Liver (tissue), 9 donors: ENCODE results near the gene KANK2. TPM values are rescaled to one million over a fixed set of nuclear protein-coding genes. Genes with fewer than 3 reads are reported as not detected.

ENCODE experiments used
- DNase-seq: peaks from one replicate; pipeline ENCODE4 v3.0.0-alpha.2; 2017; ENCODE audit warnings: low spot score
- H3K27ac ChIP-seq, 2 donors: one replicate each; pipeline ENCODE4 v1.7.0; 2013; ENCODE audit warnings: inconsistent platforms in 2 of 2, low read length in 2 of 2, control low read depth in 1 of 2, low read depth in 1 of 2, mild to moderate bottlenecking in 1 of 2
- H3K27me3 ChIP-seq, 4 donors: one replicate each; pipeline versions ENCODE4 v1.6.1 to v1.7.0; 2013; ENCODE audit warnings: low read length in 3 of 4, inconsistent platforms in 1 of 4, mild to moderate bottlenecking in 1 of 4, moderate library complexity in 1 of 4; ENCODE audit not compliant: control insufficient read depth in 4 of 4, insufficient read depth in 4 of 4
- H3K36me3 ChIP-seq, 4 donors: one replicate each; pipeline versions ENCODE4 v1.6.1 to v1.7.0; 2013; ENCODE audit warnings: low read length in 3 of 4, mild to moderate bottlenecking in 3 of 4, low read depth in 1 of 4, moderate library complexity in 1 of 4; ENCODE audit not compliant: control insufficient read depth in 4 of 4, insufficient read depth in 3 of 4
- H3K4me1 ChIP-seq, 4 donors: one replicate each; pipeline versions ENCODE4 v1.6.1 to v1.7.0; 2013; ENCODE audit warnings: low read length in 3 of 4, mild to moderate bottlenecking in 3 of 4, moderate library complexity in 1 of 4; ENCODE audit not compliant: control insufficient read depth in 4 of 4, insufficient read depth in 4 of 4
- H3K4me3 ChIP-seq, 3 donors: one replicate each; pipeline versions ENCODE4 v1.6.1 to v1.7.0; 2013; ENCODE audit warnings: low read length in 3 of 3, control low read depth in 1 of 3, low read depth in 1 of 3, mild to moderate bottlenecking in 1 of 3
- H3K9ac ChIP-seq, 2 donors: one replicate each; pipeline ENCODE4 v1.7.0; 2013; ENCODE audit warnings: low read length in 2 of 2, mild to moderate bottlenecking in 2 of 2, moderate library complexity in 2 of 2, control low read depth in 1 of 2, low read depth in 1 of 2
- H3K9me3 ChIP-seq, 4 donors: one replicate each; pipeline versions ENCODE4 v1.6.1 to v1.7.0; 2013; ENCODE audit warnings: low read length in 3 of 4; ENCODE audit not compliant: control insufficient read depth in 4 of 4
- EGR1 ChIP-seq, 2 donors: IDR thresholded peaks; 2 replicates each; pipeline ENCODE4 v1.6.1; 2016 to 2018; ENCODE audit warnings: antibody characterized with exemption in 2 of 2, low read depth in 2 of 2
- FOXA1 ChIP-seq: IDR thresholded peaks from 2 replicates; pipeline ENCODE4 v1.6.1; 2016; ENCODE audit warnings: antibody characterized with exemption
- FOXA2 ChIP-seq: IDR thresholded peaks from 2 replicates; pipeline ENCODE4 v1.6.1; 2016; ENCODE audit warnings: antibody characterized with exemption
- GABPA ChIP-seq, 2 donors: IDR thresholded peaks in 1 of 2; conservative IDR thresholded peaks in 1 of 2; 2 replicates each; pipeline ENCODE4 v1.6.1; 2016; ENCODE audit warnings: antibody characterized with exemption in 2 of 2, mild to moderate bottlenecking in 1 of 2, moderate library complexity in 1 of 2
- HNF4A ChIP-seq, 2 donors: conservative IDR thresholded peaks; 2 replicates each; pipeline ENCODE4 v1.6.1; 2016; ENCODE audit warnings: antibody characterized with exemption in 2 of 2, mild to moderate bottlenecking in 2 of 2
- HNF4G ChIP-seq: IDR thresholded peaks from 2 replicates; pipeline ENCODE4 v1.6.1; 2016; ENCODE audit warnings: antibody characterized with exemption
- JUND ChIP-seq, 2 donors: IDR thresholded peaks; 2 replicates each; pipeline ENCODE4 v1.6.1; 2016; ENCODE audit warnings: antibody characterized with exemption in 2 of 2
- NR2F2 ChIP-seq: IDR thresholded peaks from 2 replicates; pipeline ENCODE4 v1.6.1; 2016; ENCODE audit warnings: antibody characterized with exemption
- RAD21 ChIP-seq, 2 donors: IDR thresholded peaks; 2 replicates each; pipeline ENCODE4 v1.6.1; 2016; ENCODE audit warnings: antibody characterized with exemption in 2 of 2, mild to moderate bottlenecking in 2 of 2
- RXRA ChIP-seq, 2 donors: IDR thresholded peaks; 2 replicates each; pipeline ENCODE4 v1.6.1; 2017 to 2018; ENCODE audit warnings: antibody characterized with exemption in 2 of 2, mild to moderate bottlenecking in 1 of 2
- SP1 ChIP-seq: IDR thresholded peaks from 2 replicates; pipeline ENCODE4 v1.6.1; 2018; ENCODE audit warnings: antibody characterized with exemption, mild to moderate bottlenecking
- TAF1 ChIP-seq: conservative IDR thresholded peaks from 2 replicates; pipeline ENCODE4 v1.6.1; 2016; ENCODE audit warnings: antibody characterized with exemption, mild to moderate bottlenecking
- YY1 ChIP-seq: IDR thresholded peaks from 2 replicates; pipeline ENCODE4 v1.6.1; 2016; ENCODE audit warnings: antibody characterized with exemption, mild to moderate bottlenecking
- WGBS: extraction: QIAGEN DNeasy Blood & Tissue Kit; methylation state at CpG from one replicate; pipeline ENCODE4 v1.1.7; 2013; 5-methylcytosine and 5-hydroxymethylcytosine counted together
- polyA plus RNA-seq, 2 donors: library from polyadenylated mRNA; stranded (reverse) in 1 of 2; unstranded in 1 of 2; fragments of 200-250 nt in 1 of 2; fragments of >200 nt in 1 of 2; fragmentation: Nextera tagmentation in 1 of 2; extraction: Ambion mirVana in 1 of 2; gene quantifications; one replicate each; pipeline versions ENCODE4 v1.2.1 to v1.2.3, GENCODE V29; 2013 to 2015
- total RNA-seq, 2 donors: library from RNA; depleted of rRNA; stranded (reverse); fragments of >200 nt; gene quantifications; one replicate each; pipeline ENCODE4 v1.2.3, GENCODE V29; 2014
- TF ChIP-seq, protein P1 (sequence below): fragments of 150-350 bp; IDR thresholded peaks from 2 replicates; pipeline ENCODE4 v1.5.1; 2017; ENCODE audit warnings: improper control_type of control experiment, low read depth, low read length; ENCODE audit not compliant: missing input control
- TF ChIP-seq, protein P2 (sequence below): IDR thresholded peaks from 2 replicates; pipeline ENCODE4 v1.6.1; 2016; ENCODE audit warnings: antibody characterized with exemption, mild to moderate bottlenecking
- TF ChIP-seq, protein P3 (sequence below): IDR thresholded peaks from 2 replicates; pipeline ENCODE4 v1.6.1; 2016; ENCODE audit warnings: antibody characterized with exemption
- TF ChIP-seq, protein P4 (sequence below): IDR thresholded peaks from 2 replicates; pipeline ENCODE4 v1.6.1; 2016; ENCODE audit warnings: antibody characterized with exemption
- TF ChIP-seq, protein P5 (sequence below): IDR thresholded peaks from 2 replicates; pipeline ENCODE4 v1.6.1; 2016; ENCODE audit warnings: antibody characterized with exemption
- donor health status: healthy.
- donor health status: healthy.
- donor health status: healthy.
- donor health status: healthy.
- donor health status: healthy.

KANK2 gene
- total and polyA plus RNA-seq, 4 donors, result 15.0 to 67.8 (median 40.6) TPM

DNA sequence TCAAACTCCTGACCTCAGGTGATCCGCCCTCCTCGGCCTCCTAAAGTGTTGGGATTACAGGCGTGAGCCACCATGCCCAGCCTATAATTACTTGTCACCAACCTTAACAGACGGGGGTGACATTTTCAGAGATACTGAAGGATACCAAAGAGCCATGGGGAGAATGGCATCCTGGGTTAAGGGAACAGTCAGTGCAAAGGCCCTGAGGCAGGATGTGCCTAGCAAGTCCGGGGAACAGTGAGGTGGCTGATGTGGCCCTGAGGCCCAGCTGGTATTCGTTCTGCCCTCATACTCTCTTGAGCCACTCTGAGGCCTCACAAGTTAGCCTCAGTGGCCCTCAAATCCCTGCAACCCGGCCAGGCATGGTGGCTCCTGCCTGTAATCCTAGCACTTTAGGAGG lies 27.1 kb upstream of the KANK2 start:
- H3K4me1 ChIP-seq, result peaks cover 0 to 4% (median 0%) of the 10 kb centered on the region in 4 donors
- H3K27me3 ChIP-seq, result no peaks in the 10 kb centered on the region
- WGBS, result 97% methylated on average over 7 of the region's 7 CpGs
- no peak overlapping the region for H3K4me3 ChIP-seq
- TF ChIP-seq, protein P1, sequence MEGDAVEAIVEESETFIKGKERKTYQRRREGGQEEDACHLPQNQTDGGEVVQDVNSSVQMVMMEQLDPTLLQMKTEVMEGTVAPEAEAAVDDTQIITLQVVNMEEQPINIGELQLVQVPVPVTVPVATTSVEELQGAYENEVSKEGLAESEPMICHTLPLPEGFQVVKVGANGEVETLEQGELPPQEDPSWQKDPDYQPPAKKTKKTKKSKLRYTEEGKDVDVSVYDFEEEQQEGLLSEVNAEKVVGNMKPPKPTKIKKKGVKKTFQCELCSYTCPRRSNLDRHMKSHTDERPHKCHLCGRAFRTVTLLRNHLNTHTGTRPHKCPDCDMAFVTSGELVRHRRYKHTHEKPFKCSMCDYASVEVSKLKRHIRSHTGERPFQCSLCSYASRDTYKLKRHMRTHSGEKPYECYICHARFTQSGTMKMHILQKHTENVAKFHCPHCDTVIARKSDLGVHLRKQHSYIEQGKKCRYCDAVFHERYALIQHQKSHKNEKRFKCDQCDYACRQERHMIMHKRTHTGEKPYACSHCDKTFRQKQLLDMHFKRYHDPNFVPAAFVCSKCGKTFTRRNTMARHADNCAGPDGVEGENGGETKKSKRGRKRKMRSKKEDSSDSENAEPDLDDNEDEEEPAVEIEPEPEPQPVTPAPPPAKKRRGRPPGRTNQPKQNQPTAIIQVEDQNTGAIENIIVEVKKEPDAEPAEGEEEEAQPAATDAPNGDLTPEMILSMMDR, result no peak
- TF ChIP-seq SP1, result no peak
- TF ChIP-seq TAF1, result no peak
- TF ChIP-seq GABPA (IDR thresholded peaks at IDR 0.05 in 1 of 2, conservative IDR thresholded peaks at IDR 0.05 in 1 of 2), result no peak
- TF ChIP-seq JUND (IDR thresholded peaks at IDR 0.05), result no peak
- TF ChIP-seq, protein P2, sequence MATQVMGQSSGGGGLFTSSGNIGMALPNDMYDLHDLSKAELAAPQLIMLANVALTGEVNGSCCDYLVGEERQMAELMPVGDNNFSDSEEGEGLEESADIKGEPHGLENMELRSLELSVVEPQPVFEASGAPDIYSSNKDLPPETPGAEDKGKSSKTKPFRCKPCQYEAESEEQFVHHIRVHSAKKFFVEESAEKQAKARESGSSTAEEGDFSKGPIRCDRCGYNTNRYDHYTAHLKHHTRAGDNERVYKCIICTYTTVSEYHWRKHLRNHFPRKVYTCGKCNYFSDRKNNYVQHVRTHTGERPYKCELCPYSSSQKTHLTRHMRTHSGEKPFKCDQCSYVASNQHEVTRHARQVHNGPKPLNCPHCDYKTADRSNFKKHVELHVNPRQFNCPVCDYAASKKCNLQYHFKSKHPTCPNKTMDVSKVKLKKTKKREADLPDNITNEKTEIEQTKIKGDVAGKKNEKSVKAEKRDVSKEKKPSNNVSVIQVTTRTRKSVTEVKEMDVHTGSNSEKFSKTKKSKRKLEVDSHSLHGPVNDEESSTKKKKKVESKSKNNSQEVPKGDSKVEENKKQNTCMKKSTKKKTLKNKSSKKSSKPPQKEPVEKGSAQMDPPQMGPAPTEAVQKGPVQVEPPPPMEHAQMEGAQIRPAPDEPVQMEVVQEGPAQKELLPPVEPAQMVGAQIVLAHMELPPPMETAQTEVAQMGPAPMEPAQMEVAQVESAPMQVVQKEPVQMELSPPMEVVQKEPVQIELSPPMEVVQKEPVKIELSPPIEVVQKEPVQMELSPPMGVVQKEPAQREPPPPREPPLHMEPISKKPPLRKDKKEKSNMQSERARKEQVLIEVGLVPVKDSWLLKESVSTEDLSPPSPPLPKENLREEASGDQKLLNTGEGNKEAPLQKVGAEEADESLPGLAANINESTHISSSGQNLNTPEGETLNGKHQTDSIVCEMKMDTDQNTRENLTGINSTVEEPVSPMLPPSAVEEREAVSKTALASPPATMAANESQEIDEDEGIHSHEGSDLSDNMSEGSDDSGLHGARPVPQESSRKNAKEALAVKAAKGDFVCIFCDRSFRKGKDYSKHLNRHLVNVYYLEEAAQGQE, result no peak
- TF ChIP-seq HNF4G, result no peak
- TF ChIP-seq HNF4A (conservative IDR thresholded peaks at IDR 0.05), result no peak
- TF ChIP-seq FOXA2, result no peak
- TF ChIP-seq, protein P3, sequence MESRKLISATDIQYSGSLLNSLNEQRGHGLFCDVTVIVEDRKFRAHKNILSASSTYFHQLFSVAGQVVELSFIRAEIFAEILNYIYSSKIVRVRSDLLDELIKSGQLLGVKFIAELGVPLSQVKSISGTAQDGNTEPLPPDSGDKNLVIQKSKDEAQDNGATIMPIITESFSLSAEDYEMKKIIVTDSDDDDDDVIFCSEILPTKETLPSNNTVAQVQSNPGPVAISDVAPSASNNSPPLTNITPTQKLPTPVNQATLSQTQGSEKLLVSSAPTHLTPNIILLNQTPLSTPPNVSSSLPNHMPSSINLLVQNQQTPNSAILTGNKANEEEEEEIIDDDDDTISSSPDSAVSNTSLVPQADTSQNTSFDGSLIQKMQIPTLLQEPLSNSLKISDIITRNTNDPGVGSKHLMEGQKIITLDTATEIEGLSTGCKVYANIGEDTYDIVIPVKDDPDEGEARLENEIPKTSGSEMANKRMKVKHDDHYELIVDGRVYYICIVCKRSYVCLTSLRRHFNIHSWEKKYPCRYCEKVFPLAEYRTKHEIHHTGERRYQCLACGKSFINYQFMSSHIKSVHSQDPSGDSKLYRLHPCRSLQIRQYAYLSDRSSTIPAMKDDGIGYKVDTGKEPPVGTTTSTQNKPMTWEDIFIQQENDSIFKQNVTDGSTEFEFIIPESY, result no peak
- TF ChIP-seq YY1, result no peak
- TF ChIP-seq, protein P4, sequence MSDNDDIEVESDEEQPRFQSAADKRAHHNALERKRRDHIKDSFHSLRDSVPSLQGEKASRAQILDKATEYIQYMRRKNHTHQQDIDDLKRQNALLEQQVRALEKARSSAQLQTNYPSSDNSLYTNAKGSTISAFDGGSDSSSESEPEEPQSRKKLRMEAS, result no peak
- TF ChIP-seq, protein P5, sequence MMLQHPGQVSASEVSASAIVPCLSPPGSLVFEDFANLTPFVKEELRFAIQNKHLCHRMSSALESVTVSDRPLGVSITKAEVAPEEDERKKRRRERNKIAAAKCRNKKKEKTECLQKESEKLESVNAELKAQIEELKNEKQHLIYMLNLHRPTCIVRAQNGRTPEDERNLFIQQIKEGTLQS, result no peak
- TF ChIP-seq RXRA (IDR thresholded peaks at IDR 0.05), result no peak
- no peak for TF ChIP-seq RAD21 (IDR thresholded peaks at IDR 0.05)
- TF ChIP-seq NR2F2, result no peak
- no peak for TF ChIP-seq EGR1 (IDR thresholded peaks at IDR 0.05; ENCODE audit: low read depth in 2 of 2)
- H3K9ac ChIP-seq, result no peak overlapping the region
- H3K27ac ChIP-seq, result no peak overlapping the region
- peaks cover 5 to 26% (median 13%) of the 10 kb centered on the region in 4 donors for H3K36me3 ChIP-seq
- peaks cover 0 to 7% (median under 1%) of the 10 kb centered on the region in 4 donors for H3K9me3 ChIP-seq
- DNase-seq, result no peak

DNA sequence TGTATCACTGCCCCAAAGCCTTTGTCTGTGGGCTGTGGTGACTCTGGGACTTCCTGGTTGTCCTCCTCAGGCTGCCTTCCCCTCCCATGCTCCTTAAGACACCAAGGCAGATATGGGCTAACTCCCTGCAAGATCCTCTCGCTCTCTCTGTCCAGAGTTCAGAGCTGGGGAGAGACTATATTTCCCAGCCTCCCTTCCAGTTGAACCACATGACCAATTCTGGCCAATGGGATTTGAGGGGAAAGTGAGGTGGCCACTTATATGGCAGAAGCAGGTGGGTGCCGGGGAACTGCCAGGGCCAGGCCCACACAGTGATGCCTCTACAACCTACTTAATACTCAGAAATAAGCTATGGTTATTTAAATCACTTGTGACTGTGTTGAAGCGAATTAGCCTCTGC lies 25.9 kb upstream of the KANK2 start:
- H3K36me3 ChIP-seq, result peaks cover 5 to 28% (median 13%) of the 10 kb centered on the region in 4 donors
- peaks cover 0 to 4% (median 0%) of the 10 kb centered on the region in 4 donors for H3K4me1 ChIP-seq
- WGBS, result 97% methylated on average over 3 of the region's 3 CpGs
- H3K27ac ChIP-seq, result no peak overlapping the region
- H3K27me3 ChIP-seq, result no peaks in the 10 kb centered on the region
- peaks cover 0 to 7% (median under 1%) of the 10 kb centered on the region in 4 donors for H3K9me3 ChIP-seq
- no peak for DNase-seq
- no peak overlapping the region for H3K9ac ChIP-seq
- TF ChIP-seq JUND (IDR thresholded peaks at IDR 0.05), result no peak
- no peak for TF ChIP-seq FOXA1
- TF ChIP-seq YY1, result no peak
- TF ChIP-seq EGR1 (IDR thresholded peaks at IDR 0.05; ENCODE audit: low read depth in 2 of 2), result no peak
- TF ChIP-seq HNF4A (conservative IDR thresholded peaks at IDR 0.05), result no peak
- TF ChIP-seq, protein P1, result no peak
- no peak for TF ChIP-seq GABPA (IDR thresholded peaks at IDR 0.05 in 1 of 2, conservative IDR thresholded peaks at IDR 0.05 in 1 of 2)
- H3K4me3 ChIP-seq, result no peak overlapping the region
